Coronary artery (tissue), 2 donors: Measurements from ENCODE around the gene ABCB10.
A peak's percentile ranks its signal among the peaks of the same experiment; 100 is the strongest.
"Not testable (repeated sequence)": the region's sequence is repeated elsewhere in the genome, so short reads cannot be mapped to it uniquely, and the experiment has no call there.

ENCODE experiments used
- DNase-seq: peaks from one replicate; pipeline ENCODE4 v3.0.0-alpha.2; 2017; ENCODE audit warnings: low spot score
- H3K27ac ChIP-seq, 2 donors: fragments of 200-600 bp; sonication (generic); one replicate each; pipeline ENCODE4 v1.5.1; 2016 to 2019
- H3K4me3 ChIP-seq: fragments of 200-600 bp; sonication (generic); 2 replicates; pipeline ENCODE4 v1.5.1; 2016; ENCODE audit warnings: mild to moderate bottlenecking, moderate library complexity
- TF ChIP-seq, protein P1 (sequence below): fragments of 200-600 bp; sonication (generic); IDR thresholded peaks from one replicate; pipeline ENCODE4 v1.5.1; 2019; ENCODE audit warnings: antibody characterized with exemption

The ABCB10 gene

DNA sequence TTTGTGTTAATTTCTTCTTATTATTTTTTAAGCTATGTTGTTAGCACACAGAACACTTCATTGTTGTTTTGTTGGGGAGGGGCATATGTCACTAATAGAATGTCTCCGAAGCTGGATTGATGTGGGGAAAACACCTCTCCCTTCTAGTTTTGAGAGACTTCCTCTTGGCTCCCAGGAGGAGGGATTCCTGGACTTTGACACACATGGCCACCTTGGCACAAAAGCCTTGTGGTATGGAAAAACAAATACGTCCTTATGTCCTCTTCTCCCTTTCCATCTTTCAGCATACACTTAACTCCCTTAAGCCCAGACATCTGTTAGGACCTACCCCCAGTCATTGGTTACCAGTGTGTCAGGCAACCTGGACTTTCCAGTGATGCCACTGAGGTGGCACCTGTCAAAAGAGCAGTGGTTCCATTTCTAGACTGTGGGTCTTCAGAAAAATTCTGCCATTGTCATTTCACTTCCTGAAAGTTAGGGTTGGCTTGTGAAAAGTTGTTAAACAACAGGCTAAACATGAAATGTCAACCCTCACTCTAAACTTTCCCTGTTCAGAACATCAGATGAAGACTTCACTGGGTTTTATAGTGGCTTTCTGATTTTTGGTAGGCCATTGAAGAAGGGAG is 12.5 kb upstream of the ABCB10 start:
- peak; percentile 21 for DNase-seq
- no peak overlapping the region for H3K27ac ChIP-seq
- TF ChIP-seq, protein P1, sequence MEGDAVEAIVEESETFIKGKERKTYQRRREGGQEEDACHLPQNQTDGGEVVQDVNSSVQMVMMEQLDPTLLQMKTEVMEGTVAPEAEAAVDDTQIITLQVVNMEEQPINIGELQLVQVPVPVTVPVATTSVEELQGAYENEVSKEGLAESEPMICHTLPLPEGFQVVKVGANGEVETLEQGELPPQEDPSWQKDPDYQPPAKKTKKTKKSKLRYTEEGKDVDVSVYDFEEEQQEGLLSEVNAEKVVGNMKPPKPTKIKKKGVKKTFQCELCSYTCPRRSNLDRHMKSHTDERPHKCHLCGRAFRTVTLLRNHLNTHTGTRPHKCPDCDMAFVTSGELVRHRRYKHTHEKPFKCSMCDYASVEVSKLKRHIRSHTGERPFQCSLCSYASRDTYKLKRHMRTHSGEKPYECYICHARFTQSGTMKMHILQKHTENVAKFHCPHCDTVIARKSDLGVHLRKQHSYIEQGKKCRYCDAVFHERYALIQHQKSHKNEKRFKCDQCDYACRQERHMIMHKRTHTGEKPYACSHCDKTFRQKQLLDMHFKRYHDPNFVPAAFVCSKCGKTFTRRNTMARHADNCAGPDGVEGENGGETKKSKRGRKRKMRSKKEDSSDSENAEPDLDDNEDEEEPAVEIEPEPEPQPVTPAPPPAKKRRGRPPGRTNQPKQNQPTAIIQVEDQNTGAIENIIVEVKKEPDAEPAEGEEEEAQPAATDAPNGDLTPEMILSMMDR, result no peak
- no peak overlapping the region for H3K4me3 ChIP-seq

DNA sequence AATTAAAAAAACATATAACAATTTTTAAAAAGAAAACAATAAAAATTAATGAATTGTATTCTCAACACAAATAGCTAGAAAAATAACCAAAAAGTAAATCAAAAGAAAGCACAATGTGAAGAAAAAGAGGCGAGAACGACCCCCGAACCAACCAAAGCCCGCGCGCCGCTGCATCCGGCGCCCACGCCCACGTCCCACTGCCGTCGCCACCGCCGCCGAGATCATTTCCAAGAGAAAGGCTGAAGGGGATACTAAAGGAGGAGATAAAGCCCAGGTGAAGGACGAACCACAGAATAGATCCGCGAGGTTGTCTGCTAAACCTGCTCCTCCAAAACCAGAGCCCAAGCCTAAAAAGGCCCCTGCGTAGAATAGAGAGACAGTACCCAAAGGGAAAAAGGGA is 11.8 kb upstream of the ABCB10 start:
- no peak overlapping the region for H3K4me3 ChIP-seq
- DNase-seq, result no peak
- TF ChIP-seq, protein P1, result no peak
- no peak overlapping the region for H3K27ac ChIP-seq

DNA sequence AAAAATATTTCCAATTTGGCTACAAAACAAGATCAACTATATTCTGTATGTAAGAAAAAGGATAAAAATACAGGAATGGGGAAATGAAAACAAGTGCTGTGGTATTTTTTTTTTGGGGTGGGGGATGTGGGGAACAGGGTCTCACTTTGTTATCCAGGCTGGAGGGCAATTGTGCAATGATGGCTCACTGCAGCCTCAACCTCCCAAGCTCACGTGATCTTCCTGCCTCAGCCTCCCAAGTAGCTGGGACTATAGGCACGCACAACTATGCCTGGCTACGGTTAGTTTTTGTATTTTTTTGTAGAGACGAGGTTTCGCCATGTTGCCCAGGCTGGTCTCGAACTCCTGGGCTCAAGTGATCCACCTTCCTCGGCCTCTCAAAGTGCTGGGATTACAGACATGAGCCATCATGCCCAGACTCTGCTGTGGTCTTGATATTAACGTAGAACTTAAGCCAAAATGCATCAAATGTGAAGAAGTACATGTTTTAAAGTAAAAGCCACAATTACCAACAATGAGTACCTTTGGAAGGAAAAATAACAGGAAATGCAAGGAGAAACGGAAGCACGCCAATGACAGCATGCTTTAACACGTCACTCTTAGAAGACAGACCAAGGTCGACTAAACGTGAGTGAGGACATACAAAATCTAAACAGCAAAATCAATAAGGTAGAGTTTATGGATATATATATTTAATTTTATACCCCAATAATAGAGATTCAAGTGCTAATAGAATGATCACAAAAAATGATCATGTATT is 8.8 kb upstream of the ABCB10 start:
- Histone ChIP-seq H3K4me3 (no peak overlapping the region), H3K27ac (no peak overlapping the region)
- no peak for DNase-seq
- TF ChIP-seq, protein P1, result no peak

DNA sequence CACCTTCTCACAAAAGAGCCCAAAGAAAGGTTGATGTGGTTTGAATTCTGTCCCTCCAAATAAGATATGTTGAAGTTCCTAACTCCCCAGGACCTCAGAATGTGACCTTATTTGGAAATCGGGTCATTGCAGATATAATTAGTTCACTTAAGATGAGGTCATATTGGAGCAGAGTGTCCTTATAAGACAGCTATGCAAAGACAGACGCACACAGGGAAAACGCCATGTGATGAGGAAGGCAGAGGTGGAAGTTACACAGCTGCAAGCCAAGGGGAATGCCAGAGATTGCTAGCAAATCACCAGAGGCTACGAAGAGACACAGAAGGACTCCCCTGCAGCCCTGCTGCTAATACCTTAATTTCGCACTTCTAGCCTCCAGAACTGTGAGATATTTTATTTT is 5.2 kb upstream of the ABCB10 start:
- TF ChIP-seq, protein P1, result no peak
- peak overlapping the region; percentile 56 for H3K4me3 ChIP-seq
- peak overlapping the region; percentile 90 to 92 for H3K27ac ChIP-seq
- peak; percentile 81 for DNase-seq

DNA sequence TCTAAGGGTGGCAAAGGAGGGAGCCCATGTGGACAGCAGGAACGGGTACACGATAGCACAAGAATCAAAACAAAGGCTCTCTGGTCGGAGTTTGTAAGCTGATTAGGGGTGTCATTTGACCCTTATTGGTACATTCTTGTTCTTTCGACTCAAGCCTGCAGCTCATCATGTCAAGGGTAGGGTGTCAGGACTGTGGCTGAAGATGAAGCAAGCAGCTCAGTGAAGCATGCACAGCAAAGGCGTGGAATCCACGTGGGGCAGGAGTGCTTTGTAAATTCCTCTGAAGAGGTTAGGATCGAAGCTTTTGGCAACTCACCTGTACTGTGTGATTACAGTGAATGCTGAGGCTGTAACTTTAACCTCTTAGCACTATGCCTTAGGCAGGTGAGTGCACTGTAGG is 4.7 kb upstream of the ABCB10 start:
- H3K4me3 ChIP-seq, result peak overlapping the region; percentile 56
- DNase-seq, result no peak
- TF ChIP-seq, protein P1, result no peak
- H3K27ac ChIP-seq, result peak overlapping the region; percentile 90 to 92

DNA sequence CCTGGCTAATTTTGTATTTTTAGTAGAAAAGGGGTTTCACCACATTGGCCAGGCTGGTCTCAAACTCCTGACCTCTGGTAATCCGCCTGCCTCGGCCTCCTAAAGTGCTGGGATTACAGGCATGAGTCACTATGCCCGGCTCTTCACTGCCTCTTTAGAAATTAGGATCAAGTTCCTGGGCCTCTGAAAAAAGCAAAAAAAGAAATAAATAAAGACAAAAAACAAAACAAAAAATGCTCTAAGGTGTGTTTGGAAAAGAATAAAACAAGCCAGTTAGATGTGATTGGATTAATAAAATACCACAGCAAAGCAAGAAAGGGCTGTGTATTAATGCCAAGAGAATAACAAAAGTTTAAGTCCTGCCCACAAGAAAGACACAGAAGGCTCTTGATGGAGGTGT is 4.2 kb upstream of the ABCB10 start:
- no peak for DNase-seq
- Histone ChIP-seq H3K4me3 (no peak overlapping the region), H3K27ac (peak overlapping the region; percentile 90 to 92)
- TF ChIP-seq, protein P1, result no peak

DNA sequence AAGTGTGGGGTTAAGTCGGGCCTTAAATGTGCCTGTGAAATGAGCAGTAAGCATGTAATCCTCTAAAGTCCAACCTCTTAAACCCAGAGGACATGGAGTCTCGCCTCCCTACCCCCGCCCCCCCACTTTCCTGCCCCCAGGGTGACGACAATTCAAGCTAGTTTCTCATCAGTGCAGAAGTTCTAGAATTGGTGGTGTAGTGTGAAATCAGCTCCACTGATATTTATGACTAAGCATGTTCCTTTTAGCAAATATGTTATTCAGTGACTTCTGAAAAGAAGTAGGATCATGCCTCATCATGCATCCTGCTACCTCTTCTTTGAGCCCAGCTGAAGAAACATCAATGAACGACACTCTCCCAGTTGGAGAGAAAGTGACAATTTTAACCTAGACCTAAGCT is 2.6 kb upstream of the ABCB10 start:
- TF ChIP-seq, protein P1, result no peak
- Histone ChIP-seq H3K4me3 (no peak overlapping the region), H3K27ac (peak overlapping the region; percentile 20 to 38)
- no peak for DNase-seq

DNA sequence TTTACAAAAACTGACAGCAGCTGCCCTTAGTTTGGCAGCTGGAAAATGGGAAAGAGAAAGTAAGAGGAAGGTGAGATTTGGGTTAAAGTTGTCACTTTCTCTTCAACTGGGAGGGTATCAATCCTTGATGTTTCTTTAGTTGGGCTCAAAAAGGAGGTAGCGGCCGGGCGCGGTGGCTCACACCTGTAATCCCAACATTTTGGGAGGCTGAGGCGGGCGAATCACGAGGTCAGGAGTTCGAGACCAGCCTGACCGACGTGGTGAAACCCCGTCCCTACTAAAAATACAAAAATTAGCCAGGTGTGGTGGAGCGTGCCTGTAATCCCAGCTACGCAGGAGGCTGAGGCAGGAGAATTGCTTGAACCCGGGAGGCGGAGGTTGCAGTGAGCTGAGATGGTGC is 1.6 kb upstream of the ABCB10 start:
- H3K27ac ChIP-seq, DNase-seq, H3K4me3 ChIP-seq: not testable (repeated sequence)

DNA sequence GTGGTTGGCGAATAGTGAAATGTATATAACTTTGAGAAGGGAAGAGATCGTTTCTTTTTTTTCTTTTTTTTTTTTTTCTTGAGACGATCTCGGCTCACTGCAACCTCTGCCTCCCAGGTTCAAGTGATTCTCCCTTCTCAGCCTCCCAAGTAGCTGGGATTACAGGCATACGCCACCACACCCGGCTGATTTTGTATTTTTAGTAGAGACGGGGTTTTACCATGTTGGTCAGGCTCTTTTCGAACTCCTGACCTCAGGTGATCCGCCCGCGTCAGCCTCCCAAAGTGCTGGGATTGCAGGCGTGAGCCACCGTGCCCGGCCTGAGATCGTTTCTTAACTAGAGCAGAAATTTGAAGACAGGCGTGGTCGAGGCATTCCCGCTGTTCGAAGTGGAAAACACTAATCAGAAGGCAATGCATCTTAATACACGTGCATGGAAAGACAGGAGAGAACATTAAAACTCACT is 862 bp upstream of the ABCB10 start:
- H3K4me3 ChIP-seq, result peak overlapping the region; percentile 97
- not testable (repeated sequence) for DNase-seq
- peak overlapping the region; percentile 83 to 98 for H3K27ac ChIP-seq
